ENCODE results near the gene VAV3.

- TF ChIP-seq, protein P1, sequence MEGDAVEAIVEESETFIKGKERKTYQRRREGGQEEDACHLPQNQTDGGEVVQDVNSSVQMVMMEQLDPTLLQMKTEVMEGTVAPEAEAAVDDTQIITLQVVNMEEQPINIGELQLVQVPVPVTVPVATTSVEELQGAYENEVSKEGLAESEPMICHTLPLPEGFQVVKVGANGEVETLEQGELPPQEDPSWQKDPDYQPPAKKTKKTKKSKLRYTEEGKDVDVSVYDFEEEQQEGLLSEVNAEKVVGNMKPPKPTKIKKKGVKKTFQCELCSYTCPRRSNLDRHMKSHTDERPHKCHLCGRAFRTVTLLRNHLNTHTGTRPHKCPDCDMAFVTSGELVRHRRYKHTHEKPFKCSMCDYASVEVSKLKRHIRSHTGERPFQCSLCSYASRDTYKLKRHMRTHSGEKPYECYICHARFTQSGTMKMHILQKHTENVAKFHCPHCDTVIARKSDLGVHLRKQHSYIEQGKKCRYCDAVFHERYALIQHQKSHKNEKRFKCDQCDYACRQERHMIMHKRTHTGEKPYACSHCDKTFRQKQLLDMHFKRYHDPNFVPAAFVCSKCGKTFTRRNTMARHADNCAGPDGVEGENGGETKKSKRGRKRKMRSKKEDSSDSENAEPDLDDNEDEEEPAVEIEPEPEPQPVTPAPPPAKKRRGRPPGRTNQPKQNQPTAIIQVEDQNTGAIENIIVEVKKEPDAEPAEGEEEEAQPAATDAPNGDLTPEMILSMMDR (IDR thresholded peaks at IDR 0.05 in 8 of 11, conservative IDR thresholded peaks at IDR 0.05 in 3 of 11) = no peak
- TF ChIP-seq POLR2A (IDR thresholded peaks at IDR 0.05) = no peak
Observed at GRCh38 chr1:107741242-107741641, 223.7 kb downstream of the VAV3 start.

Measured in spleen (tissue), 7 donors.